Activated CD4-positive, alpha-beta memory T cell treated with anti-CD3 and anti-CD28 coated beads, Interleukin-2, amount 10 ng/mL, durations not matched to agents 7 days and 5 days (primary cell): ENCODE data around the gene SCO2. TPM values are rescaled to one million over a fixed set of nuclear protein-coding genes. Genes with fewer than 3 reads are reported as not detected.
A peak's percentile ranks its signal among the peaks of the same experiment; 100 is the strongest.

Experiments
- CTCF ChIA-PET: fragments of 350-600 bp; sonication (Branson Sonifier 250); formaldehyde crosslinking; loops from one replicate; lab custom pipeline; 2021; ENCODE audit warnings: antibody characterized with exemption, inconsistent platforms; lab: Charles Lee
- POLR2A ChIA-PET: fragments of 350-600 bp; sonication (Branson Sonifier 250); formaldehyde crosslinking; loops from one replicate; lab custom pipeline; 2021; ENCODE audit warnings: antibody characterized with exemption; lab: Charles Lee
- DNase-seq: peaks from one replicate; pipeline ENCODE4 v3.0.0-alpha.2; 2020
- H3K27ac Mint-ChIP-seq: one replicate; pipeline ENCODE4 v1.8.0; 2021; ENCODE audit warnings: mild to moderate bottlenecking, mixed read lengths
- H3K27me3 Mint-ChIP-seq: one replicate; pipeline ENCODE4 v1.8.0; 2021; ENCODE audit warnings: mixed read lengths
- H3K36me3 Mint-ChIP-seq: one replicate; pipeline ENCODE4 v1.8.0; 2021; ENCODE audit warnings: low read depth, mixed read lengths
- H3K4me1 Mint-ChIP-seq: one replicate; pipeline ENCODE4 v1.8.0; 2021; ENCODE audit warnings: mixed read lengths
- H3K4me3 Mint-ChIP-seq: one replicate; pipeline ENCODE4 v1.8.0; 2021; ENCODE audit warnings: mild to moderate bottlenecking, mixed read lengths
- H3K9me3 Mint-ChIP-seq: one replicate; pipeline ENCODE4 v1.8.0; 2021; ENCODE audit warnings: mixed read lengths
- total RNA-seq, 2 experiments: library from RNA; stranded (reverse); gene quantifications; one replicate each; pipeline ENCODE4 v1.2.3, GENCODE V29; 2021

SCO2 gene
- total RNA-seq, 2 experiments from 2014 or later, result 6.4 to 7.0 TPM

DNA sequence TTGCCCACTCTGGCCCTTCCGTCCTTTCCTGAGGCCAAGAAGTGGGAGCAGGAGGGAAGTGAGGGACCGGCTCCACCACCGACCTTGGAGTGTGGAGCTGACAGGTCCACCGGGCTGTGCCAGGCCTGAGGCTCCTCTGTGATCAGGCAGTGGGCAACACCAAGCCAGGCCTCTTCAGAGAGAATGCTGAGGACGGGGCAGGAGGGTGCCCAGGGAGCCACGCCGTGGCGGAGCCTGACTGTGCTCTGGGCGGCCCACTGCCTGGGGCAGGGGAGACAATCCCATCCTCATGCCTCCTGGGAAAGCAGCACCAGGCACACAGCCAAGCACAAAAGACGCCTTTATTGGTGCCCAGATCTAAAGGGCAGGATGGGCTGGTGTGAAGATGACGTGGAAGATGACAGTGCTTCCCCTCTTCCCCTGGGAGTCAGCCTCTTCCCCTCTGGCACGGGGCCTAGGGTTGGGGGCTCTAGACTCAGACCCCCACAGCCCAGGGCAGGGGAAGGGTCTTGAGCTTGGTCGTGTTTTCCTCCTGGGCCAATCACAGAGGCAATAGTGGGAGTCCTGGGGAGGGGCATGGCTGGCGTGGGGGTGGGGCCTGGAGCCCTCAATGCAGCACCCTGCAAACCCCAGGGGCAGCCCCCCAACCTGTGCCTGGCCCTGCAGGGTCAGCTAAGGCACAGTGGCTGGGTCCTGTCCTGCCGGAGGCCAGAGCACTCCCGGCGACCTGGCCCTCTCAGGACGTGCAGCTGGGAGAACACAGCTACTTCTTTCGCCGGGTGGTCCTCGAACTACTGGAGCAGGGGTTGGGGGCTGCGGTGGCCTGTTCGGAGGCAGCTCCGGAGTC, 22.5 kb downstream of the SCO2 start:
- H3K4me3 Mint-ChIP-seq, result no peak overlapping the region
- no peak overlapping the region for H3K27ac Mint-ChIP-seq
- no peaks in the 10 kb centered on the region for H3K9me3 Mint-ChIP-seq
- ChIA-PET POLR2A (interaction anchor here (0.8 to 3.2 kb wide), 5 partner anchors 23 to 119 kb away, joined by 3 to 17 read pairs (median 4); partner anchors contain the start of gene SCO2), CTCF (interaction anchor here (0.5 to 1.3 kb wide), 2 partner anchors 23 to 33 kb away, joined by 3 to 5 read pairs; partner anchors contain the start of gene SCO2)
- H3K27me3 Mint-ChIP-seq, result no peaks in the 10 kb centered on the region
- H3K4me1 Mint-ChIP-seq, result peaks cover 10% of the 10 kb centered on the region
- no peak for DNase-seq
- peaks cover 13% of the 10 kb centered on the region for H3K36me3 Mint-ChIP-seq

DNA sequence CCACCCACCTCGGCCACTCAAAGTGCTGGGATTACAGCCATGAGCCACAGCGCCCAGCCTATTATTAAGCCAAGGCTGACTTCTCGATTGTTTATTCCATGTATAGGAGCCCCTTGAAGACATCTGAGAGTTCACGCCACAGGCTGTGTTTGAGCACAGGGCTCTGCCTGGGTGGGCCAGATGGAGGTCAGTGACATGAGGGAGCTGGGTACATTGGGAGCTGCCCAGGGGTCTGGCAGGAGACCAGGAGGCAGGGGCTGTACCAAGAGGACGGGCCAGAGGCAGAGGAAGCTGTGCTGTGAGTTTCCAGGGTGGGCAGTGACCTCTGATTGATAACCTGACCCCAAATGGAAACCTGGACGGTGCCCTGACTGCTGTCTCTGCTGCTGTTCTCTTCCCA, 23.3 kb downstream of the SCO2 start:
- Mint-ChIP-seq H3K36me3 (peaks cover 9% of the 10 kb centered on the region), H3K4me1 (peaks cover 8% of the 10 kb centered on the region), H3K9me3 (no peaks in the 10 kb centered on the region), H3K4me3 (no peak overlapping the region), H3K27me3 (no peaks in the 10 kb centered on the region), H3K27ac (no peak overlapping the region)
- POLR2A ChIA-PET, result interaction anchor here (0.8 to 3.2 kb wide), 4 partner anchors 24 to 37 kb away, joined by 3 to 17 read pairs (median 4); partner anchors contain the start of gene SCO2
- no peak for DNase-seq
- CTCF ChIA-PET, result interaction anchor here (0.5 to 1.4 kb wide), 2 partner anchors 23 to 119 kb away, joined by 3 to 5 read pairs; partner anchors contain the start of gene SCO2

DNA sequence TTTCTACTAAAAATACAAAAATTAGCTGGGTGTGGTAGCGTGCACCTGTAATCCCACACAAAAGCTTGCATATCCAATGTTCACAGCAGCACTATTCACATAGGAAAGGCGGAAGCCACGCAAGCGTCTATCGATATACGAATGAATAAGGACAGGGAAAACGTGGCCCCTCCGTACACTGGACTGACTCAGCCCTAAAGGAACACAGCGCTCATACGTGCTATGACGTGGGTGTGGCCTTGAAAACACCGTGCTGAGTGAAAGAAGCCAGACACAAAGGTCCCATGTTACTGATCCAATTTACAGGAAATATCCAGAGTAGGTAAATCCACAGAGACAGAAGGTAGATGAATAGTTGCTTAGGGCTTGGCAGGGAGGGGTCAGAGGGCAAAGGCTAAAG, 24.9 kb downstream of the SCO2 start:
- no peaks in the 10 kb centered on the region for H3K27me3 Mint-ChIP-seq
- peaks cover 2% of the 10 kb centered on the region for H3K4me1 Mint-ChIP-seq
- ChIA-PET CTCF (interaction anchor here (1.2 kb wide), 2 partner anchors 8 to 25 kb away, joined by 3 to 4 read pairs; partner anchors contain the start of gene SCO2), POLR2A (interaction anchor here (0.7 to 1.9 kb wide), 2 partner anchors 15 to 25 kb away, joined by 3 to 9 read pairs; partner anchors contain the start of gene SCO2)
- no peak for DNase-seq
- H3K9me3 Mint-ChIP-seq, result no peaks in the 10 kb centered on the region
- no peak overlapping the region for H3K4me3 Mint-ChIP-seq
- H3K27ac Mint-ChIP-seq, result no peak overlapping the region
- H3K36me3 Mint-ChIP-seq, result peaks cover 7% of the 10 kb centered on the region

DNA sequence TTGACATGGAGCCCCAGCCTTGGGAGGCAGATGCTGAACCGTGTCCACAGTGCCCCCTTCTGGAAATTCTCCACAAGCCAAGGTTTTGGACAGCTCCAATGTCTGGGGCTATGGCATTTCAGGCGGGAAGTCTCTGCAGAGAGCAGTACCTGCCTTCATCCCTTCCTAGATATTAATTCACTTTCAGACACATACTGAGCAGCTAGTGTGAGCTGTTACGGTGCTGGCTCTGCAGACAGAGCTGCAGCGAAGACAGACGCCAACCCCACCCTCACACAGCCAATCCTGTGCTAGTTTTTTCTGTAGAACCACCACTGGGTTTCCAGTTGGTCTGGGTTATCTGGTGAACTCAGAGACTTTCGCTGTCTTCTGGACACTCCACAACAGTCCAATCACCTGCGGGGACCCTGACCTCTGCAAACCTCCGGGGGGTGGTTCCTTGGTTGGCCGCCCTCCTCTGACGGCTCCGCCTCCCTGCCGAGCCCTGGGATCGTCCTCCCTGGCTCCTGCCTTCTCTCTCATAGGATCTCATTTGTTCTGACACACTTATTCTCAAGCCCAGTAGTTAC, 27.0 kb downstream of the SCO2 start:
- peak; percentile 78 for DNase-seq
- CTCF ChIA-PET, result interaction anchor here (0.9 to 3.0 kb wide), 21 partner anchors 8 to 308 kb away, joined by 3 to 13 read pairs (median 4); partner anchors contain the start of genes LMF2, NCAPH2, SCO2 and SYCE3
- Mint-ChIP-seq H3K36me3 (peaks cover 2% of the 10 kb centered on the region), H3K4me1 (peaks cover 2% of the 10 kb centered on the region), H3K9me3 (no peaks in the 10 kb centered on the region), H3K27me3 (no peaks in the 10 kb centered on the region), H3K27ac (no peak overlapping the region), H3K4me3 (no peak overlapping the region)
- POLR2A ChIA-PET, result interaction anchor here (0.6 to 3.6 kb wide), 12 partner anchors 8 to 247 kb away, joined by 3 to 21 read pairs (median 4); partner anchors contain the start of genes HDAC10, LMF2 and NCAPH2

DNA sequence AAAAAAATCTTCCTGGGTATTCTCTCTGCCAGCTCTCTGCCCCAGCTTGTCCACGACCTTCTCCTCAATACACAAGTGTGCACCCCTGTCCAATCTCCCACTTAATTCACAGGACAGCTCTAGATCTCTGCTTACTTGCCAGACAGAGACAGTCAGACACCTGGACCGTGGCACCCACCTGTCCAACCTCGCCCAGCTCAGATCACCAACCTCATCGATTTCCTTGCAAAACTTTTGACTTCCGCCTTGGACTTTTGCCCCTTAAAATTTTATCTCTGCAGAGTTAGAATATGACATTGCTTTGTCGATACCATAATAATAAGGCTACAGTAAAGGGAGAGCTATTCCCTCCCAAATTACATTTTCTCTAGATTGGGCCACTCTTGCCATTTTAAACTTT, 28.3 kb downstream of the SCO2 start:
- H3K9me3 Mint-ChIP-seq, result no peaks in the 10 kb centered on the region
- H3K4me1 Mint-ChIP-seq, result peaks cover 2% of the 10 kb centered on the region
- ChIA-PET POLR2A (interaction anchor here (1.2 to 3.6 kb wide), 4 partner anchors 11 to 41 kb away, joined by 4 to 21 read pairs (median 6); partner anchors contain the start of genes LMF2 and NCAPH2), CTCF (interaction anchor here (0.8 to 3.0 kb wide), 17 partner anchors 9 to 259 kb away, joined by 3 to 13 read pairs (median 5); partner anchors contain the start of genes SCO2 and SYCE3)
- peaks cover 1% of the 10 kb centered on the region for H3K36me3 Mint-ChIP-seq
- H3K4me3 Mint-ChIP-seq, result no peak overlapping the region
- H3K27ac Mint-ChIP-seq, result no peak overlapping the region
- no peak for DNase-seq
- H3K27me3 Mint-ChIP-seq, result no peaks in the 10 kb centered on the region

DNA sequence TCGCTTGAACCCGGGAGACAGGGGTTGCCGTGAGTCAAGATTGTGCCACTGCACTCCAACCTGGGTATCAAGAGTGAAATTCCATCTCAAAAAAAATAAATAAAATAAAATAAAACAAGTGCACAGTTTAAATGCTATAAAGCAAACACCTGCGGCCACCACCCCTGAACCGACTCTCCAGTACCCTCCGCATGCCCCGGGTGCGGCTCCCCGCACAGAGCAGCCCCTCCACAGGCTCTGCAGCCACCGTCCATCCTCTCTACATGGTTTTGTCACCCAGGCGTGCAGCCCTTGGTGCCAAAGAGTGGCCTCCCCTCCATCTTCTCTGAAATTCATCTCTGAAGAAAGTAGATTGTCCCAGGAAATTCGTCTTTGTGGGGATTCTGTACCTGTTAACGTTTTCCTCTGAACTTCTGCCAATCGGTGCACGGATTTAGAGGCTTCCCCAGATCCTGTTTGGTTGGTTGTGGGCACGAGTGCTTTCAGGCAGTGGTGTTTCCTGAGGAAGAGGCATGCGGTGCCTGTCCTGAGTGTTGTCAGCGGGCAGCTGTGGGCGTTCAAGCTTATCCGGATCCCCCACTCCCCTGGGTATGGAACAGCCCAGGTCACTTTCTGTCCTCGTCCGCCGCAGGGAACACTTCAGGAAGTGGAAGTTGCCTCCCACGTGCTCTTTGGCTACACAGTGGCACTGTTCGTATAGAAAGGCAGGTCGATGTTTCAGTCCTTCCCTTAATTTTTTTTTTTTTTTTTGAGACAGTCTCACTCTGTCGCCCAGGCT, 34.7 kb downstream of the SCO2 start:
- POLR2A ChIA-PET, result interaction anchor here (1.0 to 1.1 kb wide), 3 partner anchors 8 to 21 kb away, joined by 3 to 4 read pairs (median 3); partner anchors contain the start of gene LMF2
- no peak overlapping the region for H3K27ac Mint-ChIP-seq
- peaks cover 1% of the 10 kb centered on the region for H3K27me3 Mint-ChIP-seq
- no peaks in the 10 kb centered on the region for H3K36me3 Mint-ChIP-seq
- H3K9me3 Mint-ChIP-seq, result no peaks in the 10 kb centered on the region
- DNase-seq, result no peak
- CTCF ChIA-PET, result interaction anchor here (1.2 kb wide), 1 partner anchor 35 kb away, joined by 4 read pairs; the partner anchor contains the start of gene SCO2
- no peak overlapping the region for H3K4me3 Mint-ChIP-seq
- peaks cover 9% of the 10 kb centered on the region for H3K4me1 Mint-ChIP-seq

DNA sequence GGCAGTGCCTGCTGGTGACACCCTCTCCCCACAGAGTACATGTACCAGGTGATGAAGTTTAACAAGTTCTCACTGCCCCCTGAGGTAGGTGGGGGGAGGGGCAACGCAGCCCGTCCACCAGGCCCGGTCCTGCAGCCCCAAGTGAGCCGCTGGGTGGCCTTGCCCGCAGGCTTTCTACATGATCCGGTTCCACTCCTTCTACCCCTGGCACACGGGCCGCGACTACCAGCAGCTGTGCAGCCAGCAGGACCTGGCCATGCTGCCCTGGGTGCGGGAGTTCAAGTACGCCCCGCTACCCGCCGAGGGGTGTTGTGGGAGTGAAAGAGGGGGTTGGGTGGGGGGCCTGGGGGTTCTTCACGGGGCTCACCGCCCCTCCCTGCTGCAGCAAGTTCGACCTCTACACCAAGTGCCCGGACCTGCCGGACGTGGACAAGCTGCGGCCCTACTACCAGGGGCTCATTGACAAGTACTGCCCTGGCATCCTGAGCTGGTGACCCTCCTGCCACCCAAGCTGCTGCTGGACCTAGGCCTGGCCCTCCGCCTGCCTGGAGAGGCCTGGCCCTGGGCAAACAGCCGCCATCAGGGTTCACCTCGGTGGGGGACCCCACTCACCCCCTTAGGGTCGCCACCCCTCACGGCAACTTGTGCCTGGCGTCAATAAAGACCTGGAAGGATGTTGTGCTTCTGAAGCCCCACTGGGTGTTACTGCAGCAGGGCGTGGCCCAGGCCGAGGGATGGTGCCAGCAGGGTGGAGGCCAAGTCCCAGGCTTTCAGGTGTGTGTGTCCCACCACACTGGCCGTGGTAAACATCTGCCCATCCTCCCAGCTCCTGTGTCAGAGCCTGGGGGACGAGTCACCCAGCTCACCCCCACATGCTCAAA, 35.8 kb downstream of the SCO2 start:
- ChIA-PET POLR2A (no interaction called here), CTCF (no interaction called here)
- Mint-ChIP-seq H3K27me3 (peaks cover 1% of the 10 kb centered on the region), H3K36me3 (no peaks in the 10 kb centered on the region), H3K4me1 (peaks cover 9% of the 10 kb centered on the region), H3K9me3 (no peaks in the 10 kb centered on the region), H3K4me3 (no peak overlapping the region), H3K27ac (no peak overlapping the region)
- no peak for DNase-seq

DNA sequence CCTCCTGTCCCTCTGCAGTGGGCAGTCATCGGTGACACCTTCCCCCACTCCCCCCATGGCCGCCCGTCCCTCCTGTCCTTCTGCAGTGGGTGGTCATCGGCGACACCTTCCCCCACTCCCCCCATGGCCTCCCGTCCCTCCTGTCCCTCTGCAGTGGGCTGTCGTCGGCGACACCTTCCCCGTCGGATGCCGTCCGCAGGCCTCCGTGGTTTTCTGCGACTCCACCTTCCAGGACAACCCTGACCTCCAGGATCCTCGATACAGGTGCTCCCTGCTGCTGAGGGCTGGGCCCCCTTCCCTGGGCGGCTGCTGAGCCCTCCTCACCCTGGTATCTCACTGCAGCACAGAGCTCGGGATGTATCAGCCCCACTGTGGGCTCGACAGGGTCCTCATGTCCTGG, 36.5 kb downstream of the SCO2 start:
- DNase-seq, result no peak
- ChIA-PET CTCF (no interaction called here), POLR2A (no interaction called here)
- Mint-ChIP-seq H3K9me3 (no peaks in the 10 kb centered on the region), H3K4me1 (peaks cover 9% of the 10 kb centered on the region), H3K4me3 (no peak overlapping the region), H3K27ac (no peak overlapping the region), H3K36me3 (no peaks in the 10 kb centered on the region), H3K27me3 (peaks cover 1% of the 10 kb centered on the region)

DNA sequence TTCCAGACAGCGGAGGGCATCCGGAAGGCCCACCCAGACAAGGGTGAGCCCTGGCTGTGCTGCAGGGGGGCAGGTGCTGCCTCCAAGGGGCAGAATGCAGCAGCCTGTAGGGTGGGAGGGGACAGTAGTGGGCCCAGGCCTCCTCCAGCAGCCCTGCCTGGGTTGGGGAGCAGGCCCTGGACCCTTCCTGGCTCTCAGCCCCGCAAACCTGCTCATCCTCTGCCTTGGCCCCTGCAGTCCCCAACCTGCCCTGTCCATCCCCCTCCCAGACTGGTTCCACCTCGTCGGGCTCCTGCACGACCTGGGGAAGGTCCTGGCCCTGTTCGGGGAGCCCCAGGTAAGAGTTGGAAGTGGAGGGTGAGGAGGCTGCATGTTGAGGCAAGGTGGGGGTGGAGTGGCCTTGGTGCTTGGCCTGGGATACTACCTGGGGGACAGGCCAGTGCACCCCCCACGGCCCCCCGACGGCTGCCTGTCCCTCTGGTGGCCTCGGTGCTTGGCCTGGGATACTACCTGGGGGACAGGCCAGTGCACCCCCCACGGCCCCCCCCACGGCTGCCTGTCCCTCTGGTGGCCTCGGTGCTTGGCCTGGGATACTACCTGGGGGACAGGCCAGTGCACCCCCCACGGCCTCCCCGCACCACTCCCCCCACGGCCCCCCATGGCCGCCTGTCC, 37.3 kb downstream of the SCO2 start:
- no peaks in the 10 kb centered on the region for H3K36me3 Mint-ChIP-seq
- POLR2A ChIA-PET, result no interaction called here
- peaks cover 1% of the 10 kb centered on the region for H3K27me3 Mint-ChIP-seq
- H3K4me1 Mint-ChIP-seq, result peaks cover 9% of the 10 kb centered on the region
- H3K4me3 Mint-ChIP-seq, result no peak overlapping the region
- H3K9me3 Mint-ChIP-seq, result no peaks in the 10 kb centered on the region
- no peak overlapping the region for H3K27ac Mint-ChIP-seq
- no peak for DNase-seq
- CTCF ChIA-PET, result no interaction called here

DNA sequence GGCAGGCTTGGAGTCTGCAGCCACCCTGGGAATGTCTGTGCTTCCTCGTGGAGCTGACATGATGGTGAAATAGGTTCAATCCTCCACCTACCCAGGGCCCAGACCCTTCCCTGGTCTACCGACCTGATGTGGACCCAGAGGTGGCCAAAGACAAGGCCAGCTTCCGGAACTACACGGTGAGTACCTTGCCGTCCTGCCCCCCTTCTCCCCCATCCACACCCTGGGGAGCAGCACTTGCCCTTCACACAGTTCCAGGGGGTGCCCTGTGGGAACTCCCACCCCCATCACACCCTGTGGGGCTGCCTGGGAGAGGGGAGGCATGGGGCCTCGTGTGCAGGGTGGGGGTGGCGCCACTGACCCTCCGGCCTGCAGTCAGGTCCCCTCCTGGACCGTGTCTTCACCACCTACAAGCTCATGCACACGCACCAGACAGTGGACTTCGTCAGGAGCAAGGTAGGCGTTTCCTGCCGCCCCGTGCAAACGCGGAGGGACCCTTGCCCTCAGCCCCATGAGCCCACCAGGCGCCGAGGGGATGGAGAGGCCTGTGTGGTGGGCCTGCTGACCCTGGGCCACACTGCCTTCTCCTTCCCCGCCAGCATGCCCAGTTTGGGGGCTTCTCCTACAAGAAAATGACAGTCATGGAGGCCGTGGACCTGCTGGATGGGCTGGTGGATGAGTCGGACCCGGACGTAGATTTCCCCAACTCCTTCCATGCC, 38.0 kb downstream of the SCO2 start:
- POLR2A ChIA-PET, result no interaction called here

More for the DNA sequence above, 38.0 kb downstream of the SCO2 start:
- H3K4me1 Mint-ChIP-seq, result peaks cover 9% of the 10 kb centered on the region
- no peaks in the 10 kb centered on the region for H3K36me3 Mint-ChIP-seq
- no peak overlapping the region for H3K4me3 Mint-ChIP-seq
- no peak for DNase-seq
- H3K9me3 Mint-ChIP-seq, result no peaks in the 10 kb centered on the region
- no peak overlapping the region for H3K27ac Mint-ChIP-seq
- peaks cover 1% of the 10 kb centered on the region for H3K27me3 Mint-ChIP-seq
- CTCF ChIA-PET, result no interaction called here
